ENCODE data around the gene HDGF.

Gene HDGF

GRCh38 chr1:156751451-156751756 is at the start of gene HDGF:
Gene HDGF (minus strand): TSS chr1:156751675. CDS start chr1:156751429, 246 bp downstream.
- no peak for DNase-seq

- peak; percentile 71 for DNase-seq
These were observed 45.9 kb upstream of the HDGF start for GRCh38 chr1:156797212-156797871.

DNA sequence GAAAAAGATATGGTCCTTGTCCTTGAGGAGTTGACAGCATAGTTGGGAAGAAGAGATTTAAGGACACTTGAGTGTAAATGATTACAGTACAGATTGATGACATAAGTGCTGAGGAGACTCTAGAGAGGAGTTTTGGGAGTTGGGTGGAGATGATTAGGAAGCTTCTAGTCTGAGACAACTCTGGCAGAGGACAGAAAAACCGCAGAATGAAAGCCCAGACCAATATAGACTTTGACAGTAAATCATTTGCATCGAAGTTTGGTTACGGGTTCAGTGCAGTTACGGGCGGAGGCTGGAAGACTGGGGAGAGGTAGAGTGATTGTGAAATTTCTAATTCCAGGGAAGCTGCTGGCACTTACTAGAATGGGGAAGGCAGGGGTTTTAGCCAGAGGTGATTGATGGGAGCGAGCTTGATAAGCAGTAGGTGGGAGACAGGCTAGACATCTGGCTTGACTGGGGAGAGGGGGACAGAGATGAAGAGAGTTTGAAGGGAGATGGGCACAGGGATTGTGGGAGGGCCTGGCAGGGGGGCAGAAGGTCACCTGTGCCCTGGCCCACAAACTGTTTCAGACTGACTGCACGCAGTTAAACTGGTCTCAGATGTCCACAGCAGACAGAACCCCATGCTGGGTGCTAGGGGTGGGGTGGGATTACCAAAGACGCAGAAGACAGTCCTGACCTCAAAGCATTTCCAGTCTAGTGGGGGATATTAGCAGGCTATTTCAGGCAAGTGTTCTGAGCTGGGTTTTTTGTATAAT is 45.0 kb upstream of the HDGF start:
- DNase-seq = no peak

- no peak for DNase-seq
These were observed 44.3 kb upstream of the HDGF start for GRCh38 chr1:156795787-156796186.

DNA sequence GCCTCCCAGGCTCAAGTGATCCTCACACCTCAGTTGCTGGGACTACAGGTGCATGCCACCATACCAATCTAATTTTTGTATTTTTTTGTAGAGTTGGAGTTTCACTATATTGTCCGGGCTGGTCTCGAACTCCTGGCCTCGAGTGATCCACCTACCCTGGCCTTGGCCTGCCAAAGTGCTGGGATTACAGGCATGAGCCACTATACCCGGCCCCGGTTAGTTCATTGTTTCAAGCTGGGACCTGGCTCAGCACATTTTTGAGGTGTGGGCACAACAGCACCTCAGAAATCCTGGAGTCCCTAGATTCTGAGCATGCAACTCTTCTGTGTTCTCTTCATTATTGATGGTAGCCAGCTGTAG is 43.9 kb upstream of the HDGF start:
- DNase-seq = no peak

DNA sequence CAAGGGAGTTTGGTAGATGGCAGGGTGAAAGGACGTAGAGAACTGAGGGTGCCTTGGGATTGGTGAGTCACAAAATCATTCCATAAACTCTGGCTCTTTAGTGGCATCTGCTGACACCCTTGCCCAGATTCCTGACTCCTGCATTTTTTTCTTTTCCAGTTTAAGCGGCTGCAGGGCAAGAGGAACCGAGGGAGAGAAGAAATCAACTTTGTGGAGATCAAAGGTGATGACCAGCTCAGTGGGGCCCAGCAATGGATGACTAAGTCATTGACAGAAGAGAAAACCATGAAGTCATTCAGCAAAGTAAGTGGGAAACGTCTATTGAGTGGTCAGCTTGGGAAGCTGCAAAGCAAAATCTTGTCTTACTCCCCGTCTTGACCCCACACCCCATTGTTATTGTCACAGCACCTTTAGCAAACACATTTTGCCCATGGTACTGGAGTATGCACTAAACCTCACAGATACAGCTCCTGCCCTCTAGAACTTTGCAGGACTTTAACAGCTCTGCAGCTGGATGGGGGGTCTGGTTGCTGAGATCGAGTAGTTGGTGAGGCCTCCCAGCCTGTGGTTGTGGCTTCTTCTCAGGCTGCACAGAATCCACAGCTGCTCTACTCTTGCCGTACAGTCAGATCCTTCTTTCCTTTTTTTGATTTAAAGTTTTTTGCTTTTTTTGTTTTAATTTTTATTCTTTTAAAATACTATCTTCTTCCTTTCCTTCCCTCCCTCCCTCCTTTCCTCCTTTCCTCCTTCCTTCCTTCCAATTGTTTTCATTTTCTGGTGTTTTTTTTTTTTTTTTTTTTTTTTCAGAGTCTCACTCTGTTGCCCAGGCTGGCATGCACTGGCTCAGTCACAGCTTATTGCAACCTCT is 43.3 kb upstream of the HDGF start:
- no peak for DNase-seq

- DNase-seq = no peak
These were observed 38.3 kb upstream of the HDGF start for GRCh38 chr1:156789621-156790318.

- DNase-seq = no peak
These were observed 36.7 kb upstream of the HDGF start for GRCh38 chr1:156788136-156788535.

- no peak for DNase-seq
These were observed 35.2 kb upstream of the HDGF start for GRCh38 chr1:156786640-156787039.

GRCh38 chr1:156785458-156785857 is 34.0 kb upstream of the HDGF start:
- DNase-seq = no peak

GRCh38 chr1:156781585-156782186 is 30.2 kb upstream of the HDGF start:
- no peak for DNase-seq

GRCh38 chr1:156777573-156777972 is 26.1 kb upstream of the HDGF start:
- DNase-seq = no peak

DNA sequence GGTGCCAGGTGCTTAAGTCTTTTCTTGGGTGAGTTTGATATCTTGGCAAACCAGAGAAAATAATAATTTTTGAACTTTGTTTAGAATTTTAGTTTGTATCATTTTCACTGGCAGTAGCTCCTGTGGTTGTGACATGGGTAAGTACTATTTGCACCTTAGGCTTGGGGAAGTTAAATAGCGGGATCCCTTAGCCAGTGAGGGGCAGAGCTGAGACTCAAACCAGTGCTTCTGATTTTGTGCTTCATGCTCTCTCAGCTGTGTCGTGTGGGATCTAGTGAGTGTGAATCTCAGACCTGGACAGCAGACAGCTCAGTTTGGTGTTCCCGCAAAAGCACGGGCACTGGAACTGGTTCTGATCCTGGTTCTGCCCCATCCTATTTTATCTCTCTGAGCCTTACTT is 25.5 kb upstream of the HDGF start:
- DNase-seq = no peak

GRCh38 chr1:156775799-156776198 is 24.3 kb upstream of the HDGF start:
- no peak for DNase-seq

- DNase-seq = no peak
These were observed 22.1 kb upstream of the HDGF start for GRCh38 chr1:156773607-156774006.

DNA sequence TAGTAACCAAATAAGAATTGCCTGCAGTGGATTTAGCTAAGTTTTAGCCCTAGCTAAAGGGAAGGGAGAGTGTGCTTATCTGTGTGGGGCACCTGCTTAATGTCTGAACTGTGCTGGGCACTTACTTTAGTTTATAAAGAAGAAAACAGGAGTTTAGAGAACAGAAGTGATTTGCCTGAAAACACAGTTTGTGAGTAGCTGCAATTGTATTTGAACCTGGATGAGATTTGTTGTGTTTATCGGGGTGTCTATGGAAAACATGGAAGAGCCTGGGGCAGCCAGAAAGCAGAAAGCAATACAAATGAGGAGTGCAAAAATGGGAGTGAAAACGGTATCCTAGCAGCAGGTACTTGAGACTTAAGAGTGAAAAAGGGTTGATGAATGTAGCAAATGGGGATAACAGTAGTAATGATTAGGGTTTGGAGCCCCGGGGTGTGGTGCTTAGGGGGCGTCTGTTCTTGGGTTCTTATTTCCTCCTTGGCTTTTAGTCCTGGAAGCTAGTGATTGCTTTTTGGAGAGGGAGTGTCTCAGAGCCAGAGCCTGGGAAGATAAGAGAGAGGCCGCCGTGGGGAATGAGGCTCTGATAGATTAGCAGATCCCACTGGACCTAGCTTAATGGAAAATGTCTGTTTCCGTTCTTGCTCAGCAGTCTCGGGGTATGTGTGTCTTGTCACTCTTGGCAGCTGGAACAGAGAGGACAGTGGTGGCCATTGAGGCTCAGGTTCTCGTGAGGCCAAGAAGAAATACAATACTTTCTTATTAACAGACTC is 21.4 kb upstream of the HDGF start:
- no peak for DNase-seq

DNA sequence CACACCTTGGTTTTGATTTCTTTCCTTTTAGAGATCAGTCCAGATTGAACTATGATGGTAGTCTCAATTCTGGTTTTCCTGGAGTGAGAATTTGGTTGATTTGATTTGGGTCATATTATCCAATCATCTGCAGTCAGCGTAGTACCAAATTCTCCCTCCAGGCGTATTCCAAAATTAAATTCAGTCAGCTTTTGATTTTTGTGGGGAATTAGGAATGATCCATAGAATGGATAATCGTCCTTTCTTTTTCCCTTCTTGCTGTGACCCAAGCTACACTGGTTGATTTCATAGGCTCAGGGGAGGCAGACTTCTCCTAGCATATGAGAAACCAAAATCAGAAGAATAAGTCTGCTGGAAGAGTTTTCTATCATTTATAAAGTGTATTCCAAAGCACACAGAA is 20.7 kb upstream of the HDGF start:
- no peak for DNase-seq

- no peak for DNase-seq
These were observed 17.3 kb upstream of the HDGF start for GRCh38 chr1:156768610-156769295.

DNA sequence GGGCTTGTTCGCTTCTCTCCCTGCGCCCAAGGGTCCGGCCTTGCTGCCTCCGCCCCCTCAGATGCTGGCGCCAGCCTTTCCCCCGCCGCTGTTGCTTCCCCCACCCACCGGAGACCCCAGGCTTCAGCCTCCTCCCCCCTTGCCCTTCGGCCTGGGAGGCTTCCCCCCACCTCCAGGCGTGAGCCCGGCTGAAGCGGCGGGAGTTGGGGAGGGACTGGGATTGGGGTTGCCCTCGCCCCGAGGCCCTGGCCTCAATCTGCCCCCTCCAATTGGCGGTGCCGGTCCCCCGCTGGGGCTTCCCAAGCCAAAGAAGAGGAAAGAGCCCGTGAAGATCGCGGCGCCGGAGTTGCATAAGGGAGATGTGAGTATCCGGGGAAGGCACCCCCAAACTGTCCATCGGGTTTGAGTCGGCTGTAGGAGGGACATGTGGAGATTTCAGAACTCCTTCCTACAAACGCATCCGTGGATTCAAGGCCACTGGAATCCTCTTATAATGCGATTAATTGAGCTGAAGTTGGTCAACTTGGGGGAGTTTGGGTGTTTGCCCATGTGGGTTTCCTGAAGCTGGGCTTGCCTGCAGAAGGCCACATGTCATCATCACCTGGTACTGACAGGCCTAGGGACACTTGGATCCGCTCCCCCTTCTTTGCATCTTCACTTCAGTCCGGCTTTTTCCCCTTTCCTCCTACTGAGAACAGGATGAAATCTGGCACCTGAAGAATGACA is 16.6 kb upstream of the HDGF start:
- DNase-seq = peak; percentile 26

DNA sequence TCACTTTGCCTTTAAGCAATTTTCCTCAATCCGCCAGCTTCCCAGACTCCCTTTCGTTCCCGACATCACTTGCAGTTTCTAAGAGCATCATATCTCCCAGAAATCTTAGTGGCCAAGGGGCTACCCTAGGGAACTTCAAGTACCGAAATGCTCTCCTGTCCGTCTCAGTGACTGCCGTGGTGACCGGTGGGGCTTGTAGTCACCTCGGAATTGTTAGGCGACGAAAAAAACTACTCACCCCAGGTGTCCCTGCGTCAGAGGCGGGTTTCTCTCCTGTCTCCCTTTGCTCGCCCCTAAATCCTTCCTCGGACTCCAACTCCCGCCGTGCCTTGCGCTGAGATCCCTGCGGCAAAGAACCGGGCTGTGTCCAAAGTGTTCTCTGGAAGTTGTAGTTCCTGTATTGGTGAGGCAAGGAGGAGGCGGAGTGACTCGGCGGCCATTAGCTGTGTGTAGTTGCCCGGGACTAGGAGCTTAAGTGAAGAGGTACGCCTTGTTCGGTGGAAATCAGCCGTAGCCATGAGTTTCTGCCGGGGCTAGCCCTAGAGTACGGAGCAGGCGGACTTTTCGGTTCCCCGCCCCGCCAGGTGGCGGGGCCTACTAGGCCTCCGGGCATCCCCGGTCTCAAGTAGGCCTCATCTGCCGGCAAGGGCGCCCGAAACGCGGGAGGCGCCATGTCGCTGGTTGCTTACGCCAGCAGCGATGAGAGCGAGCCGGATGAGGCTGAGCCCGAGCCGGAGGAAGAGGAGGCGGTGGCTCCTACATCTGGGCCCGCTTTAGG is 15.8 kb upstream of the HDGF start, which contains the start of gene PRCC:
PRCC (plus strand) TSS at position 435 of the 778 bp plus-strand sequence; CDS start at position 672, 237 bp downstream.
- peak; percentile 95 for DNase-seq

Measured in CD4-positive, alpha-beta T cell treated with Interleukin-17A for 4 hours (primary cell).